GM18861 (cell line): Measurements from ENCODE around the gene SFT2D2.

Source experiments
- ATAC-seq: cut with Tn5 transposase; IDR thresholded peaks from one replicate; pipeline ENCODE4 v1.9.1; 2021; ENCODE audit not compliant: unreplicated experiment

Gene SFT2D2

DNA sequence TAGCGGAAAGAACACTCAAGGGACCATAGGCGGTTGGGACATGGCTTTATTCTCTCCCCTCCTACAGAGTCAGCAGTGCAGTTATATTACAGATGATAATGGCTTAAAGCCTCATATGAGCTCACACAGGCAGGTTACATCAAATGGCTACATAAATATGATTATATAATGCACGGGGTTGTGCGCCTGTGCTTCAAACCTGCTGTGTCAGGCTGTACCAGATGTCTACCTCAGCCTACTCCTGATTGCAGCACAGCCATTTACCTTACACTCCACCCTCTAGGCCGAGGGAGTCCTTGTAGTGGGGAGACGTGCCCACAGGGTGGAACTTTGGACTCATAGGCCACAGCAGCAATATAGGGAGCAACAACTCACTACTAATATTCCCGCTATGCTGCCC lies 38.5 kb downstream of the SFT2D2 start:
- ATAC-seq: no peak

GRCh38 chr1:168265596-168265995 lies 39.8 kb downstream of the SFT2D2 start:
- no peak for ATAC-seq

DNA sequence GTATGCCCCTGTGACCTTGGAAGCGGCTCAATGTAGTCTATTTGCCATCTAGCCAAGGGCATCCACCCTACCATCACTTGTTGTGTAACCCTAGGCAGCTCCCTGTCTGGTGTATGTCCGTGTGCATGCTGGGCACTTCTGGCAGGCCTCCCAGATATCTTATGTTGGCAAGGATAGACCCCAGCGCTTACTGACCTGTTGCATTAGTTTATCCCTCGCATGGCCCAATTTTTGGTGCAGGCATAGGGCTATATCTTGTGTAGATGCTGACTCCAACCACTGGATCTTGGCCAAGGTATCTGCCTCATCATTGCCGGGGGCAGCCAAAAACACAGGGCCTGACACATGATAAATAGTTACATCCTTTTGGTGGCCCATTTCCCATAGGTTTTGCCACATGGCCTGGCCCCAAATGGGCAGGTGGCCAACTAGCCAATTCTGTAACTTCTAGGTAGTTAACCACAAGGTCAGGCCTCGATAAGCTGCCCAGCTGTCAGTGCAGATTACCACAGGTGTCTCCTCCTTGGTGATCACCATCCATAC lies 40.9 kb downstream of the SFT2D2 start:
- ATAC-seq: no peak

DNA sequence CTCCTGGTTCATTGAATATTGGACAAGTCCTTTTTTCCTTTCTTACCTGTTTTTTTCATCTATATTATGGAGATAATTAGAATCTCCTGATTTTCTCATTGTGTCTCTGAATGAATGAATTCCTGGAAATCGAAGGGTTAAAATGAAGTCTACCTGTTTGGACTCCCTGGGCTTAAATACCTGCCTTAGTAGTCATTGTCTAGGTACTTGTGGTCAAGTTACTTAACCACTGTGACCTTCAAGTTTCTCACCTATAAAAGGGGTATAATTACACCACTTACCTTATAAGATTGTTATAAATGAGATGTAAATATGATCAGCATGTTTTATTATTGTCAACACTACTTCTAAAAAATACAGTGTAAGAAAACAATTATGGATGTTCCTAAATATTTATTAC lies 45.8 kb downstream of the SFT2D2 start:
- no peak for ATAC-seq

- no peak for ATAC-seq
Measured at GRCh38 chr1:168273575-168273974, 47.8 kb downstream of the SFT2D2 start.

- ATAC-seq: no peak
Measured at GRCh38 chr1:168279253-168279652, 53.4 kb downstream of the SFT2D2 start.

DNA sequence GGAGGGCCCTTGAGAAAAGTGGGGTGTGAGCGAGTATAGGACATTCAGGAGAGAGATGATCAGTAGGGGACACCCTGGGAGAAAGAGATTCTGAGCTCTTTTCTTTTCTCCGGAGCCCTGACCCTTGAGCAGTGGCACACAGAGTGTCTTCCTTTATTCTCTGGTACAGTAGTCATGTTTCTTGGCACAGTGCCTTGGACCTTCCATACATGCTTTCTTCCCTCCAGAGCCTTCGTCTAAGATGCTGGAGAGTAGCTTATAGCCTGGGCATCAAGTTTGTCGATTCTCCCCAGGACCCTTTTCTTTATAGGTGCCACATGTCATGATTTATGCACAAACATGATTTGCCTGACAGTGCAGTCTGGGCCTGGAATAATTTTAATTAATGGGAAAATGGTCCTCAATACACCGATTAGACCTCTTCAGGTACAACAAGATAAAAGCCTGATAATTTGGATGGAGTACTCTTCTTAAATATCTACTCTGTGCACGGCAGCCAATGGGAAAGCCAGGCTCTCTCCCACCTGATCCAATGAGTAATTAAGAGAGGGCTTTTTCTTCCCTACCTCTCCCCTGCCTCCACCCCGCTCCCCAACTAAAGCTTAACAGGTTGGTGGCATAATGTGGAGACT lies 54.6 kb downstream of the SFT2D2 start, which contains the start of gene TBX19:
Gene TBX19 (plus strand): TSS at position 582 of the 632 bp plus-strand sequence. CDS start 214 bp downstream, outside the sequence.
- no peak for ATAC-seq

DNA sequence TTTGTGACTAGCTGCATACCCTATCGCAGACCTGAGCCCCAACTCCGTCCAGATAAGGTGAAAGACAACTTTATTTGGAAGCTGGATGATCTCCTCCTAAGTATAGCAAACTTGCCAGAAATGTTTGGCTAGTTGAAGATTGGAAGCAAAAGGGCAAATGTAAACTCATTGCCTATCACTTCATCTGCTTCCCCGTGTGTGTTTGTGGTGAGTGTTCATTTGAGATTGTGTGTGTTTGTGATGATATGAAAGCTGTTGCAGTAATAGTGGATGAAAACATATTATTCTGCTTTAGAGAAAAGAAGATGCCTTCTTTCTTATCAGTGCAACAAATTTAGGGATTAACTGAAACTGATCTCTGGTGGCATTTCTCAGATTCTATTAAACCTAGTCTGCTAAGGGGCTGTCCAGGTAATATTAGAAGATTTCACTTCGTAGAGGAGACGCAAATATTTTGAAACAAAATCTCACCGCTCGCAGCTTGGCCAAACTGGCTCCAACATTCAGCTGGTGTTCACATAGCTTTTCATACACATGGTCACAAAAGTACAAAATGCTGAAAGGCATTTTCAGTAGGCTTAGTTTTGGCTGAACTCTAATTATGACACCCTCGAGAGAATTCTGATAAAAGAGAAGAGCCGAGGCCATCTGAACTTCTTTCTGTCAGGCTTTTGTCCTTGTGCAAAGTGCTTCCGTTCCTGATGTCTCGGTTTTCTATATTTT lies 56.0 kb downstream of the SFT2D2 start:
- no peak for ATAC-seq

- no peak for ATAC-seq
Measured at GRCh38 chr1:168285521-168285790, 59.7 kb downstream of the SFT2D2 start.

DNA sequence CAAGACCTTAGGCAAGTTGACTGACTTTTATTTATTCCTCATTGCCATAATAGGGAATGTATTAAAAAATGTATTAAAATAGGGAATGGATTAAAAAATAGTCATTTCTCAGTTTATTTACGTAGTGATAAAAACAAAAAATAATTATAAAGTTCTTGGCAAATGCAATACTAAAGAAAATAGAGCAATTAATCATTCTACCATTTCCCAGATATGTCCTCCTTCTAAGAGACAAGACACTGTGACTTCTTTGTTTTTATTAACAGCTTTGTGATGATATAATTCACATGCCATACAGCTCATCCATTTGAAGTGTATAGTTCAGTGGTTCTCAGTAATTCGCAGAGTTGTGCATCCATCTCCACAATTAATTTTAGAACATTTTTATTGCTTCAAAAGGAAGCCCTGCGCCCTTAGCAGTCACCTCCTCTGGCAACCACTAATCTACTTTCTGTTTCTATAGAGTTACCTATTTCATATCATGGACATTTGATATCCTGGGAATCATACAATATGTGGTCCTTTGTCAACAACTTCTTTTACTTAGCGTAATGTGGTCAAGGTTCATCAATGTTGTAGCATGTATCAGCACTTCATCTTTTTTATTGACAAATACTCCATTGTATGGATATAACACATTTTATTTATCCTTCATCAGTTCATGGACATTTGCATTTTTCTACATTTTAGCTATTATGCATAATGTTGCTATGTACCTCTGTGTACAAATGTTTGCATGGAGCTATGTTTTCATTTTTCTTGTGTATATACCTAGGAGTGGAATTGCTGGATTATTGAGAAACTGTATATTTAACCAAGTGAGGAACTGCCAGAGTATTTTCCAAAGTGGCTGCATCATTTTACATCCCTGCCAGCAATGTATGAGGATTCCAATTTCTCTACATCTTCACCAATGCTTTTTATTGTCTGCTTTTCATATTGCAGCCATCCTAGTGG lies 60.4 kb downstream of the SFT2D2 start:
- ATAC-seq: no peak

DNA sequence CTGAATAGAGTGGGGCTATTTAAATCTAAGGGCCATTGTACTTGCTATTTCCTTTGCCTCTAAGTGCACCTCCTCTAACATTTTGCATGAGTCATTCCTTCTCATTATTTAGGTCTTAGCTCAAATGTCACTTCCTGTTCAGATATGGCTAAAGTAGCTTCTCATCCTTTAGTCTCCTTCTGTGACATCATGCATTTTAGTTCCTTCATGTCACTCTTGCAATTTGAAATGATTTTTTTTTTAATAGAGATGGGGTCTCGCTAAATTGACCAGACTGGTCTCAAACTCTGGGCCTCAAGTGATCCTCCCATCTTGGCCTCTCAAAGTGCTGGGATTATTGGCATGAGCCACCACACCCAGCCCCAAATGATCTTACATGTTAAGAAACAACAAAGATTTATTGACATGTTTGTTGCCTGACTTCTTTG lies 61.4 kb downstream of the SFT2D2 start:
- ATAC-seq: no peak

DNA sequence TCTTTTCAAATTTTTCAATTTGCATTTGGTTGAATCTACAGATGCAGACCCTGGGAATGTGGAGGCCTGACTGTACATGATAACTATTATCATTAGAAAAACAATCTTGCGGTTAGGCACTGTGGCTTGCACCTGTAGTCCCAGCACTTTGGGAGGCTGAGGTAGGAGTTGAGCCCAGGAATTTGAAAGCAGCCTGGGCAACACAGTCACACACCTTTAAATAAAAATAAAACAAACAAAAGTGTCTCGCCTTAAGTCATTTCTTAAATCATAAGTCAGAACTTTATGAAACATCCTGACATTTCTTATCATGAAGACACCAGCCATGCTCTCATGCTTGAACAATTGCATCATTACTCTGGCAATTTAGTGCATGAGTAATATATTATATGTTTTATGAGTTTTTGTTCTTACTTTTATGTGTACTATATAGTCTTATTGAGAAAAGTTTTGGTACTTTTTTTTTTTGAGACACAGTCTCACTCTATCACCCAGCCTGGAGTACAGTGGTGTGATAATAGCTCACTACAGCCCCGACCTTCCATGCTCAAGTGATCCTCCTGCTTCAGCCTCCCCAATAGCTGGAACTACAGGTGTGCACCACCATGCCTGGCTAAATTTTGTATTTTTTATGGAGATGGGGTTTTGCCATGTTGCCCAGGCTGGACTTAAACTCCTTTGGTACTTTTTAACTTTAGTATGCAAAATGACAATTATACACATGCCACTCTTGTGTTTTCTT lies 62.7 kb downstream of the SFT2D2 start:
- ATAC-seq: no peak

DNA sequence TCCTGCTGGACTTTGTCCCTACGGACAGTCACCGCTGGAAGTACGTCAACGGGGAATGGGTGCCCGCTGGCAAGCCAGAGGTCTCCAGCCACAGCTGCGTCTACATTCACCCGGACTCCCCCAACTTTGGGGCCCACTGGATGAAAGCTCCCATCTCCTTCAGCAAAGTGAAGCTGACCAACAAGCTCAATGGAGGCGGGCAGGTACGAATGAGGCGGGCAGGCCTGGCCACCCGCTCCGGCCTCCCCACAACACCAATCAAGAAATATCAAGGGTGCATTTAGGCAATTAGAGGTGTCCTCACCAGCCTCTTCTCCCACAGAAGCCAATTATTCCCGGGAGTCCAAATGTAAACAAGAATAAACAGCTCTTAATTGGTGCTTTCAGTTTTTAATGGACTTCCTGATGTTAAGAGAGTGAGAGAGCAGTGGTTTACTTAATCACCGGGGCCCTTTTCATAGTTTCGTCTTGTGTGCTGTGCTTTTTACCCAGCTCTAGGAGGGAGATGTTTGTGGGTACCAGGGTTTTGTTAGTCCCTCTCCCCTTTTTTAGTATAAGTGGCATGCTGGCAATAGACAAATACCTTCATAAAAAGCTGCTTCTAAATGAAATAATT lies 65.5 kb downstream of the SFT2D2 start:
- ATAC-seq: no peak

DNA sequence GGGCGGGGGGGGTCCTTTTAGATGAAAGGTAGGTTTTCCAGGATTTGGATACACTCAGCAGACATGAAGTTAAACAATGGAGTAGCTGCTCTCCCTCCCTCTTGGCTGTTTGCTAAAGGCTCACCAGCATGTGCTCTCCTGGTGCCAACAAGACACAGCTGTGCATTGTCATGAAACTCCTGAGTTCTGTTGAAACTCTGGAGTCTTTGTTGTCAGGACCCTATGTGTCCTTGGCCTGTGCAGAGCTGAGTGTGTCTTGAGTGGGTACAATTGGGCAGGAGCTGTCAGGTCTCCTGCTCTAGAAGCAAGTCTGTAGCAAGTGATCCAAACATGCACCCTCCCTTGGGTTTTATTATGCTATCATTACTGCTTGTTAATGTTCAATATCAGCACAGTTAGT lies 67.6 kb downstream of the SFT2D2 start:
- no peak for ATAC-seq

GRCh38 chr1:168295411-168296114 lies 69.8 kb downstream of the SFT2D2 start:
- no peak for ATAC-seq

- ATAC-seq: no peak
Measured at GRCh38 chr1:168297019-168297730, 71.4 kb downstream of the SFT2D2 start.

DNA sequence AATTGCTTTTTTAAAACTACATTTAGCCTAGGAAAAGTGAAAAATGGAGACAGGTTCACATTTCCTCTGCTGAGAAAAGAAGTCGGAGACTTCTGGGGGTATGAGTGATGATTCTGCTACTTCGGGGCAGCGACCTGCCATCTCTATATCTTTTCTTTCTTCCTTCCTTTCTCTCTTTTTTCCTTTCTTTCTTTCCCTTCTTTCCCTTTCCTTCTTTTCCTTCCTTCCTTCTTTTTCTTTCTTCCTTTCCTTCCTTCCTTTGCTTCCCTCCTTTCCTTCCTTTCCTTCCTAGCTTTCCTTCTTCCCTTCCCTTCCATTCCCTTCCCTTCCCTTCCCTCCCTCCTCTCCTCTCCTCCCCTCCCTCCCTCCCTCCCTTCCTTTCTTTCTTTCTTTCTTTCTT lies 72.6 kb downstream of the SFT2D2 start:
- no peak for ATAC-seq

GRCh38 chr1:168300626-168301025 lies 74.8 kb downstream of the SFT2D2 start:
- no peak for ATAC-seq

- ATAC-seq: no peak
Measured at GRCh38 chr1:168301664-168302320, 76.0 kb downstream of the SFT2D2 start.
